ENCODE measurements around the gene C17orf100.

Gene C17orf100

GRCh38 chr17:6669479-6670212 is 18.1 kb downstream of the C17orf100 start:
- DNase-seq (ENCODE audit: low read depth in 2 of 2): no peak

- DNase-seq (ENCODE audit: low read depth in 2 of 2): no peak
Measured at GRCh38 chr17:6670571-6670970, 19.0 kb downstream of the C17orf100 start.

GRCh38 chr17:6670999-6671398 is 19.4 kb downstream of the C17orf100 start:
- DNase-seq (ENCODE audit: low read depth in 2 of 2): no peak

GRCh38 chr17:6671431-6671830 is 19.9 kb downstream of the C17orf100 start:
- no peak for DNase-seq (ENCODE audit: low read depth in 2 of 2)

- no peak for DNase-seq (ENCODE audit: low read depth in 2 of 2)
Measured at GRCh38 chr17:6674586-6674985, 23.0 kb downstream of the C17orf100 start.

GRCh38 chr17:6675201-6675825 is 23.8 kb downstream of the C17orf100 start:
- DNase-seq (ENCODE audit: low read depth in 2 of 2): no peak

- no peak for DNase-seq (ENCODE audit: low read depth in 2 of 2)
Measured at GRCh38 chr17:6676802-6677157, 25.2 kb downstream of the C17orf100 start.

GRCh38 chr17:6677158-6677831 is 25.7 kb downstream of the C17orf100 start:
- no peak for DNase-seq (ENCODE audit: low read depth in 2 of 2)

- DNase-seq (ENCODE audit: low read depth in 2 of 2): no peak
Measured at GRCh38 chr17:6677946-6678345, 26.4 kb downstream of the C17orf100 start.

GRCh38 chr17:6679241-6679640 is 27.7 kb downstream of the C17orf100 start:
- no peak for DNase-seq (ENCODE audit: low read depth in 2 of 2)

GRCh38 chr17:6681176-6681575 is 29.6 kb downstream of the C17orf100 start:
- DNase-seq (ENCODE audit: low read depth in 2 of 2): no peak

GRCh38 chr17:6681671-6682070 is 30.1 kb downstream of the C17orf100 start:
- DNase-seq (ENCODE audit: low read depth in 2 of 2): no peak

- no peak for DNase-seq (ENCODE audit: low read depth in 2 of 2)
Measured at GRCh38 chr17:6682339-6682738, 30.8 kb downstream of the C17orf100 start.

- DNase-seq (ENCODE audit: low read depth in 2 of 2): no peak
Measured at GRCh38 chr17:6683081-6683684, 31.6 kb downstream of the C17orf100 start.

- no peak for DNase-seq (ENCODE audit: low read depth in 2 of 2)
Measured at GRCh38 chr17:6683730-6684459, 32.3 kb downstream of the C17orf100 start.

- DNase-seq (ENCODE audit: low read depth in 2 of 2): no peak
Measured at GRCh38 chr17:6684460-6684783, 32.9 kb downstream of the C17orf100 start.

GRCh38 chr17:6684881-6685767 is 33.6 kb downstream of the C17orf100 start:
- no peak for DNase-seq (ENCODE audit: low read depth in 2 of 2)

- DNase-seq (ENCODE audit: low read depth in 2 of 2): no peak
Measured at GRCh38 chr17:6686026-6686425, 34.5 kb downstream of the C17orf100 start.

- no peak for DNase-seq (ENCODE audit: low read depth in 2 of 2)
Measured at GRCh38 chr17:6688944-6689343, 37.4 kb downstream of the C17orf100 start.

GRCh38 chr17:6690641-6691040 is 39.1 kb downstream of the C17orf100 start:
- no peak for DNase-seq (ENCODE audit: low read depth in 2 of 2)

- DNase-seq (ENCODE audit: low read depth in 2 of 2): no peak
Measured at GRCh38 chr17:6691546-6691945, 40.0 kb downstream of the C17orf100 start.
